HL-60 (cell line): ENCODE results near the gene CAB39L.
"Not testable (repeated sequence)": the region's sequence is repeated elsewhere in the genome, so short reads cannot be mapped to it uniquely, and the experiment has no call there.

Experiments
- DNase-seq, 2 experiments: peaks; one replicate each; pipeline ENCODE4 v3.0.0-alpha.2; 2010 to 2020; ENCODE audit warnings: low read depth in 1 of 2, low spot score in 1 of 2
- H3K27ac ChIP-seq: fragments of 250-450 bp; sonication (Bioruptor Pico); replicated peaks from 2 replicates; pipeline ENCODE4 v1.5.1; 2020; ENCODE audit warnings: mild to moderate bottlenecking, moderate library complexity
- H3K27me3 ChIP-seq: fragments of 250-450 bp; sonication (Bioruptor Pico); 2 replicates; pipeline ENCODE4 v1.5.1; 2021; ENCODE audit warnings: mild to moderate bottlenecking, moderate library complexity; ENCODE audit not compliant: insufficient read depth, poor library complexity, severe bottlenecking
- H3K4me3 ChIP-seq: replicated peaks from 2 replicates; pipeline ENCODE4 v1.5.1; 2011; ENCODE audit warnings: mild to moderate bottlenecking, control low read depth, low read length; ENCODE audit not compliant: insufficient read depth
- CTCF ChIP-seq: IDR thresholded peaks from one replicate; pipeline ENCODE4 v1.5.1; 2011; ENCODE audit warnings: low read length, control low read depth, inconsistent platforms; ENCODE audit not compliant: insufficient read depth
- GABPA ChIP-seq: IDR thresholded peaks from 2 replicates; pipeline ENCODE4 v1.6.1; 2012; ENCODE audit warnings: low read depth
- POLR2AphosphoS5 ChIP-seq: IDR thresholded peaks from 2 replicates; pipeline ENCODE4 v1.6.1; 2012; ENCODE audit warnings: low read depth
- SPI1 ChIP-seq: IDR thresholded peaks from 2 replicates; pipeline ENCODE4 v1.6.1; 2012; ENCODE audit warnings: low read depth, mild to moderate bottlenecking, borderline replicate concordance
- TF ChIP-seq, protein P1 (sequence below): IDR thresholded peaks from 2 replicates; pipeline ENCODE4 v1.6.1; 2012; ENCODE audit warnings: low read depth; ENCODE audit not compliant: insufficient replicate concordance

Gene CAB39L

GRCh38 chr13:49297338-49297737 is 146.5 kb downstream of the CAB39L start:
- no peak overlapping the region for H3K27ac ChIP-seq

GRCh38 chr13:49296659-49297058 is 147.2 kb downstream of the CAB39L start:
- TF ChIP-seq POLR2AphosphoS5 (no peak), GABPA (no peak), SPI1 (no peak)
- TF ChIP-seq, protein P1, sequence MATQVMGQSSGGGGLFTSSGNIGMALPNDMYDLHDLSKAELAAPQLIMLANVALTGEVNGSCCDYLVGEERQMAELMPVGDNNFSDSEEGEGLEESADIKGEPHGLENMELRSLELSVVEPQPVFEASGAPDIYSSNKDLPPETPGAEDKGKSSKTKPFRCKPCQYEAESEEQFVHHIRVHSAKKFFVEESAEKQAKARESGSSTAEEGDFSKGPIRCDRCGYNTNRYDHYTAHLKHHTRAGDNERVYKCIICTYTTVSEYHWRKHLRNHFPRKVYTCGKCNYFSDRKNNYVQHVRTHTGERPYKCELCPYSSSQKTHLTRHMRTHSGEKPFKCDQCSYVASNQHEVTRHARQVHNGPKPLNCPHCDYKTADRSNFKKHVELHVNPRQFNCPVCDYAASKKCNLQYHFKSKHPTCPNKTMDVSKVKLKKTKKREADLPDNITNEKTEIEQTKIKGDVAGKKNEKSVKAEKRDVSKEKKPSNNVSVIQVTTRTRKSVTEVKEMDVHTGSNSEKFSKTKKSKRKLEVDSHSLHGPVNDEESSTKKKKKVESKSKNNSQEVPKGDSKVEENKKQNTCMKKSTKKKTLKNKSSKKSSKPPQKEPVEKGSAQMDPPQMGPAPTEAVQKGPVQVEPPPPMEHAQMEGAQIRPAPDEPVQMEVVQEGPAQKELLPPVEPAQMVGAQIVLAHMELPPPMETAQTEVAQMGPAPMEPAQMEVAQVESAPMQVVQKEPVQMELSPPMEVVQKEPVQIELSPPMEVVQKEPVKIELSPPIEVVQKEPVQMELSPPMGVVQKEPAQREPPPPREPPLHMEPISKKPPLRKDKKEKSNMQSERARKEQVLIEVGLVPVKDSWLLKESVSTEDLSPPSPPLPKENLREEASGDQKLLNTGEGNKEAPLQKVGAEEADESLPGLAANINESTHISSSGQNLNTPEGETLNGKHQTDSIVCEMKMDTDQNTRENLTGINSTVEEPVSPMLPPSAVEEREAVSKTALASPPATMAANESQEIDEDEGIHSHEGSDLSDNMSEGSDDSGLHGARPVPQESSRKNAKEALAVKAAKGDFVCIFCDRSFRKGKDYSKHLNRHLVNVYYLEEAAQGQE = no peak
- Histone ChIP-seq H3K4me3 (no peak overlapping the region), H3K27ac (no peak overlapping the region), H3K27me3 (no peaks in the 10 kb centered on the region)
- no peak for DNase-seq

More at GRCh38 chr13:49297338-49297737, 146.5 kb downstream of the CAB39L start:
- H3K27me3 ChIP-seq = no peaks in the 10 kb centered on the region
- H3K4me3 ChIP-seq = no peak overlapping the region
- no peak for TF ChIP-seq CTCF
- no peak for TF ChIP-seq GABPA
- TF ChIP-seq, protein P1 = no peak
- no peak for TF ChIP-seq POLR2AphosphoS5
- TF ChIP-seq SPI1 = no peak
- DNase-seq = no peak

- Histone ChIP-seq H3K27ac (no peak overlapping the region), H3K4me3 (no peak overlapping the region), H3K27me3 (no peaks in the 10 kb centered on the region)
- TF ChIP-seq SPI1 = no peak
- TF ChIP-seq CTCF = no peak
- no peak for TF ChIP-seq POLR2AphosphoS5
- TF ChIP-seq, protein P1 = no peak
- TF ChIP-seq GABPA = no peak
- DNase-seq = no peak
Observed at GRCh38 chr13:49295244-49295643, 148.6 kb downstream of the CAB39L start.

GRCh38 chr13:49294723-49295122 is 149.1 kb downstream of the CAB39L start:
- H3K27ac ChIP-seq, H3K4me3 ChIP-seq, DNase-seq, H3K27me3 ChIP-seq: not testable (repeated sequence)
